HEK293 (cell line): Measurements from ENCODE around the gene LNX1.

Source experiments
- CTCF ChIA-PET: fragments of 350-600 bp; formaldehyde crosslinking; extraction: SDS; loops from one replicate; lab custom pipeline; 2021; ENCODE audit warnings: antibody characterized with exemption; lab: Yijun Ruan, JAX
- POLR2A ChIA-PET: fragments of 300-600 bp; formaldehyde crosslinking; extraction: SDS; loops from one replicate; lab custom pipeline; 2020; ENCODE audit warnings: antibody characterized with exemption, inconsistent platforms; lab: Yijun Ruan, JAX
- H3K27ac ChIP-seq: fragments of 200-500 bp; sonication (Bioruptor generic); 2 replicates; pipeline ENCODE4 v1.5.1; 2014; ENCODE audit warnings: low read depth, low read length, control low read depth, inconsistent platforms; ENCODE audit errors: extremely low read depth
- H3K36me3 ChIP-seq, 2 experiments: fragments of 200-500 bp in 1 of 2; sonication (Bioruptor generic) in 1 of 2; 1 replicate in 1 of 2; 2 replicates in 1 of 2; pipeline ENCODE4 v1.5.1; 2014 to 2017; ENCODE audit warnings: inconsistent platforms in 2 of 2, low read length in 2 of 2; ENCODE audit not compliant: control insufficient read depth in 2 of 2, insufficient read depth in 1 of 2
- H3K4me1 ChIP-seq: fragments of 200-500 bp; sonication (Bioruptor generic); 2 replicates; pipeline ENCODE4 v1.5.1; 2014; ENCODE audit warnings: mild to moderate bottlenecking, low read length, inconsistent platforms; ENCODE audit not compliant: control insufficient read depth, insufficient read depth
- H3K4me3 ChIP-seq: 2 replicates; pipeline ENCODE4 v1.5.1; 2011; ENCODE audit warnings: low read depth, mild to moderate bottlenecking, control low read depth, low read length, moderate library complexity
- H3K9me3 ChIP-seq: fragments of 200-500 bp; sonication (Bioruptor generic); 2 replicates; pipeline ENCODE4 v1.5.1; 2014; ENCODE audit warnings: low read depth, low read length, inconsistent platforms; ENCODE audit not compliant: control insufficient read depth, insufficient read depth
- HOXA7 ChIP-seq: sonication (generic); formaldehyde crosslinking; IDR thresholded peaks from 2 replicates; pipeline ENCODE4 v1.8.1; 2022; ENCODE audit warnings: missing genetic modification reagents, borderline replicate concordance
- KLF1 ChIP-seq: fragments of 450-650 bp; formaldehyde crosslinking; IDR thresholded peaks from 2 replicates; pipeline ENCODE4 v1.5.1; 2016; ENCODE audit warnings: missing biosample characterization, missing genetic modification characterization
- KLF10 ChIP-seq: fragments of 450-650 bp; IDR thresholded peaks from 2 replicates; pipeline ENCODE4 v1.5.1; 2018; ENCODE audit warnings: missing biosample characterization, mild to moderate bottlenecking, missing genetic modification characterization
- PRDM1 ChIP-seq: fragments of 450-650 bp; formaldehyde crosslinking; IDR thresholded peaks from 2 replicates; pipeline ENCODE4; 2016; ENCODE audit warnings: missing biosample characterization, missing genetic modification characterization
- SCRT1 ChIP-seq: fragments of 450-650 bp; formaldehyde crosslinking; IDR thresholded peaks from 2 replicates; pipeline ENCODE4 v1.5.1; 2016; ENCODE audit warnings: missing biosample characterization, missing genetic modification characterization, borderline replicate concordance
- ZFP69B ChIP-seq: fragments of 450-650 bp; formaldehyde crosslinking; IDR thresholded peaks from 2 replicates; pipeline ENCODE4 v1.5.1; 2016; ENCODE audit warnings: missing biosample characterization, missing genetic modification characterization
- ZNF132 ChIP-seq: fragments of 450-650 bp; formaldehyde crosslinking; IDR thresholded peaks from 2 replicates; pipeline ENCODE4 v1.5.1; 2017; ENCODE audit warnings: missing biosample characterization, missing genetic modification characterization, borderline replicate concordance
- ZNF174 ChIP-seq: fragments of 450-650 bp; formaldehyde crosslinking; IDR thresholded peaks from 2 replicates; pipeline ENCODE4 v1.5.0; 2017; ENCODE audit warnings: missing biosample characterization, mild to moderate bottlenecking, missing genetic modification characterization
- ZNF175 ChIP-seq: fragments of 450-650 bp; formaldehyde crosslinking; IDR thresholded peaks from 2 replicates; pipeline ENCODE4 v1.5.1; 2016; ENCODE audit warnings: missing biosample characterization, missing genetic modification characterization
- ZNF223 ChIP-seq: fragments of 450-650 bp; formaldehyde crosslinking; IDR thresholded peaks from 2 replicates; pipeline ENCODE4 v1.5.1; 2016; ENCODE audit warnings: missing biosample characterization, missing genetic modification characterization
- ZNF24 ChIP-seq: fragments of 450-650 bp; formaldehyde crosslinking; IDR thresholded peaks from 2 replicates; pipeline ENCODE4 v1.5.1; 2016; ENCODE audit warnings: missing biosample characterization, missing genetic modification characterization
- ZNF335 ChIP-seq: fragments of 450-650 bp; formaldehyde crosslinking; conservative IDR thresholded peaks from 2 replicates; pipeline ENCODE4 v1.5.1; 2016; ENCODE audit warnings: missing biosample characterization, missing genetic modification characterization
- ZNF366 ChIP-seq: fragments of 450-650 bp; formaldehyde crosslinking; conservative IDR thresholded peaks from 2 replicates; pipeline ENCODE4 v1.5.1; 2016; ENCODE audit warnings: missing biosample characterization, missing genetic modification characterization
- ZNF510 ChIP-seq: fragments of 450-650 bp; formaldehyde crosslinking; IDR thresholded peaks from 2 replicates; pipeline ENCODE4 v1.5.1; 2018; ENCODE audit warnings: mild to moderate bottlenecking, missing genetic modification characterization, missing biosample characterization; ENCODE audit not compliant: insufficient replicate concordance
- ZNF521 ChIP-seq: fragments of 450-650 bp; formaldehyde crosslinking; IDR thresholded peaks from 2 replicates; pipeline ENCODE4 v1.5.1; 2017; ENCODE audit warnings: missing biosample characterization, mild to moderate bottlenecking, missing genetic modification characterization
- ZNF544 ChIP-seq: fragments of 450-650 bp; formaldehyde crosslinking; IDR thresholded peaks from 2 replicates; pipeline ENCODE4 v1.5.0; 2017; ENCODE audit warnings: missing biosample characterization, missing genetic modification characterization
- ZNF548 ChIP-seq: fragments of 450-650 bp; formaldehyde crosslinking; IDR thresholded peaks from 2 replicates; pipeline ENCODE4 v1.5.1; 2016; ENCODE audit warnings: missing biosample characterization, missing genetic modification characterization
- ZNF555 ChIP-seq: fragments of 450-650 bp; formaldehyde crosslinking; conservative IDR thresholded peaks from 2 replicates; pipeline ENCODE4 v1.5.1; 2017; ENCODE audit warnings: missing biosample characterization, mild to moderate bottlenecking, missing genetic modification characterization, inconsistent platforms
- ZNF629 ChIP-seq: fragments of 450-650 bp; formaldehyde crosslinking; IDR thresholded peaks from 2 replicates; pipeline ENCODE4 v1.5.1; 2017; ENCODE audit warnings: missing biosample characterization, missing genetic modification characterization
- ZNF660 ChIP-seq: fragments of 450-650 bp; IDR thresholded peaks from 2 replicates; pipeline ENCODE4 v1.5.1; 2018; ENCODE audit warnings: missing biosample characterization, mild to moderate bottlenecking, missing genetic modification characterization
- ZNF701 ChIP-seq: fragments of 450-650 bp; formaldehyde crosslinking; IDR thresholded peaks from 2 replicates; pipeline ENCODE4 v1.5.1; 2016; ENCODE audit warnings: missing biosample characterization, missing genetic modification characterization
- ZNF704 ChIP-seq: fragments of 450-650 bp; formaldehyde crosslinking; IDR thresholded peaks from 2 replicates; pipeline ENCODE4 v1.5.1; 2016; ENCODE audit warnings: missing biosample characterization, missing genetic modification characterization
- ZNF792 ChIP-seq: fragments of 450-650 bp; formaldehyde crosslinking; IDR thresholded peaks from 2 replicates; pipeline ENCODE4 v1.5.1; 2016; ENCODE audit warnings: missing biosample characterization, missing genetic modification characterization
- TF ChIP-seq, protein P1 (sequence below): fragments of 450-650 bp; formaldehyde crosslinking; IDR thresholded peaks from 2 replicates; pipeline ENCODE4 v1.5.1; 2017; ENCODE audit warnings: missing biosample characterization, missing genetic modification characterization
- TF ChIP-seq, protein P2 (sequence below): fragments of 450-650 bp; formaldehyde crosslinking; IDR thresholded peaks from 2 replicates; pipeline ENCODE4; 2016; ENCODE audit warnings: missing biosample characterization, missing genetic modification characterization
- TF ChIP-seq, protein P3 (sequence below): fragments of 450-650 bp; formaldehyde crosslinking; IDR thresholded peaks from 2 replicates; pipeline ENCODE4 v1.5.1; 2016; ENCODE audit warnings: missing biosample characterization, missing genetic modification characterization, borderline replicate concordance
- TF ChIP-seq, protein P4 (sequence below): fragments of 450-650 bp; formaldehyde crosslinking; IDR thresholded peaks from 2 replicates; pipeline ENCODE4 v1.5.1; 2016; ENCODE audit warnings: missing biosample characterization, missing genetic modification characterization

LNX1 gene

GRCh38 chr4:53422367-53422766 lies 168.9 kb downstream of the LNX1 start (continued):
- TF ChIP-seq, protein P1, sequence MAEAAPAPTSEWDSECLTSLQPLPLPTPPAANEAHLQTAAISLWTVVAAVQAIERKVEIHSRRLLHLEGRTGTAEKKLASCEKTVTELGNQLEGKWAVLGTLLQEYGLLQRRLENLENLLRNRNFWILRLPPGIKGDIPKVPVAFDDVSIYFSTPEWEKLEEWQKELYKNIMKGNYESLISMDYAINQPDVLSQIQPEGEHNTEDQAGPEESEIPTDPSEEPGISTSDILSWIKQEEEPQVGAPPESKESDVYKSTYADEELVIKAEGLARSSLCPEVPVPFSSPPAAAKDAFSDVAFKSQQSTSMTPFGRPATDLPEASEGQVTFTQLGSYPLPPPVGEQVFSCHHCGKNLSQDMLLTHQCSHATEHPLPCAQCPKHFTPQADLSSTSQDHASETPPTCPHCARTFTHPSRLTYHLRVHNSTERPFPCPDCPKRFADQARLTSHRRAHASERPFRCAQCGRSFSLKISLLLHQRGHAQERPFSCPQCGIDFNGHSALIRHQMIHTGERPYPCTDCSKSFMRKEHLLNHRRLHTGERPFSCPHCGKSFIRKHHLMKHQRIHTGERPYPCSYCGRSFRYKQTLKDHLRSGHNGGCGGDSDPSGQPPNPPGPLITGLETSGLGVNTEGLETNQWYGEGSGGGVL (tag by site-specific recombination), result no peak
- no peak for TF ChIP-seq ZNF366
- no peak for TF ChIP-seq ZNF544
- TF ChIP-seq ZNF555, result no peak
- no peak for TF ChIP-seq ZNF174
- no peak for TF ChIP-seq ZNF510 (tag by site-specific recombination)
- no peak for TF ChIP-seq ZNF24 (tag by site-specific recombination)
- TF ChIP-seq, all 188 proteins: peak for 0

DNA sequence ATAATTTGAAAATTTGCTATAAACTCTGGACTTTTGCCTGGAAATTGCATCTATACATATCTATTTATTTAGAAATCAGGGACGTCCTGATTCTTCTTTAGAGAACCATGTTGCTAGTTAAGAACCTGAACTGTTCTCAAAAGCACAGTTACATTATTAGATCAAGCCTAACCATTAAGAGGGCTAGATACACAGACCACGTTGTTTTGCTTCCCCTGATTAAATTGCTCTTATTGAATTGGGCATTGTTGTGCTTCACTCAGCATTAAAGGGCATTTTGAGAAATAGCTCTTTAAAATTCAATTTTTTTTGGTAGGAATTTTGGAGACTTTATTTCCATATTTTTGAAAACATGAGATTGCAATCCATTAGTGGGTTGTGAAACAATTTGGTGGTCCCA lies 169.5 kb downstream of the LNX1 start:
- POLR2A ChIA-PET, result no interaction called here
- H3K4me1 ChIP-seq, result no peaks in the 10 kb centered on the region
- H3K9me3 ChIP-seq, result no peaks in the 10 kb centered on the region
- no peak overlapping the region for H3K27ac ChIP-seq
- H3K4me3 ChIP-seq, result no peak overlapping the region
- CTCF ChIA-PET, result no interaction called here
- peaks cover 0 to 3% of the 10 kb centered on the region in 2 experiments; a peak in 2 of 3 replicates for H3K36me3 ChIP-seq
- TF ChIP-seq HOXA7 (CRISPR knock-in tag) (no peak), KLF10 (tag by site-specific recombination) (no peak), PRDM1 (no peak), ZNF548 (tag by site-specific recombination) (no peak), SCRT1 (tag by site-specific recombination) (no peak), ZNF629 (no peak), ZNF701 (tag by site-specific recombination) (no peak), ZNF555 (no peak), KLF1 (tag by site-specific recombination) (no peak), ZNF175 (tag by site-specific recombination) (no peak), ZNF660 (tag by site-specific recombination) (no peak), ZFP69B (no peak), ZNF335 (tag by site-specific recombination) (no peak), ZNF792 (no peak), ZNF132 (tag by site-specific recombination) (no peak)
- TF ChIP-seq, protein P2, sequence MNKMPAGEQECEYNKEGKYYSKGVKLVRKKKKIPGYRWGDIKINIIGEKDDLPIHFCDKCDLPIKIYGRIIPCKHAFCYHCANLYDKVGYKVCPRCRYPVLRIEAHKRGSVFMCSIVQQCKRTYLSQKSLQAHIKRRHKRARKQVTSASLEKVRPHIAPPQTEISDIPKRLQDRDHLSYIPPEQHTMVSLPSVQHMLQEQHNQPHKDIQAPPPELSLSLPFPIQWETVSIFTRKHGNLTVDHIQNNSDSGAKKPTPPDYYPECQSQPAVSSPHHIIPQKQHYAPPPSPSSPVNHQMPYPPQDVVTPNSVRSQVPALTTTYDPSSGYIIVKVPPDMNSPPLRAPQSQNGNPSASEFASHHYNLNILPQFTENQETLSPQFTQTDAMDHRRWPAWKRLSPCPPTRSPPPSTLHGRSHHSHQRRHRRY, result no peak
- TF ChIP-seq, protein P3, sequence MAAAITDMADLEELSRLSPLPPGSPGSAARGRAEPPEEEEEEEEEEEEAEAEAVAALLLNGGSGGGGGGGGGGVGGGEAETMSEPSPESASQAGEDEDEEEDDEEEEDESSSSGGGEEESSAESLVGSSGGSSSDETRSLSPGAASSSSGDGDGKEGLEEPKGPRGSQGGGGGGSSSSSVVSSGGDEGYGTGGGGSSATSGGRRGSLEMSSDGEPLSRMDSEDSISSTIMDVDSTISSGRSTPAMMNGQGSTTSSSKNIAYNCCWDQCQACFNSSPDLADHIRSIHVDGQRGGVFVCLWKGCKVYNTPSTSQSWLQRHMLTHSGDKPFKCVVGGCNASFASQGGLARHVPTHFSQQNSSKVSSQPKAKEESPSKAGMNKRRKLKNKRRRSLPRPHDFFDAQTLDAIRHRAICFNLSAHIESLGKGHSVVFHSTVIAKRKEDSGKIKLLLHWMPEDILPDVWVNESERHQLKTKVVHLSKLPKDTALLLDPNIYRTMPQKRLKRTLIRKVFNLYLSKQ (tag by site-specific recombination), result no peak

DNA sequence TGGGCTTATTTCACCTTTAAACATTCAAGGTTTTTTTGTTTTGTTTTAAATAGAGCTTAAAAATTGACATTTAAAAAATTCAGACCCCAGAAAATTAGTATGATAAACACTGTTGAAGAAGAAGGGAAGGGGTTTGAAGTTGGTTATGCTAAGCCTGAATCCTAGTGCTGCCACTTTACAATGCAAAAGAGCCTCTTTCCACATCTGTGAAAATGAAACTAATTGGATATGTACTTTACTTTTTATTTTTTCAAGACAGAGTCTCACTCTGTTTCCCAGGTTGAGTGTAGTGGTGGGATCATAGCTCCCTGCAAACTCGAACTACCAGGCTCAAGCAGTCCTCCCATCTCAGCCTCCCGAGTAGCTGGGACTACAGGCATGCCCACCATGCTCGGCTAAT lies 172.1 kb downstream of the LNX1 start:
- POLR2A ChIA-PET, result no interaction called here
- TF ChIP-seq, protein P4, sequence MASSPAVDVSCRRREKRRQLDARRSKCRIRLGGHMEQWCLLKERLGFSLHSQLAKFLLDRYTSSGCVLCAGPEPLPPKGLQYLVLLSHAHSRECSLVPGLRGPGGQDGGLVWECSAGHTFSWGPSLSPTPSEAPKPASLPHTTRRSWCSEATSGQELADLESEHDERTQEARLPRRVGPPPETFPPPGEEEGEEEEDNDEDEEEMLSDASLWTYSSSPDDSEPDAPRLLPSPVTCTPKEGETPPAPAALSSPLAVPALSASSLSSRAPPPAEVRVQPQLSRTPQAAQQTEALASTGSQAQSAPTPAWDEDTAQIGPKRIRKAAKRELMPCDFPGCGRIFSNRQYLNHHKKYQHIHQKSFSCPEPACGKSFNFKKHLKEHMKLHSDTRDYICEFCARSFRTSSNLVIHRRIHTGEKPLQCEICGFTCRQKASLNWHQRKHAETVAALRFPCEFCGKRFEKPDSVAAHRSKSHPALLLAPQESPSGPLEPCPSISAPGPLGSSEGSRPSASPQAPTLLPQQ, result no peak
- TF ChIP-seq ZNF223 (tag by site-specific recombination) (no peak), ZNF704 (tag by site-specific recombination) (no peak), ZNF521 (tag by site-specific recombination) (no peak)
- TF ChIP-seq, protein P3 (tag by site-specific recombination), result no peak

More for the DNA sequence above, 172.1 kb downstream of the LNX1 start:
- Histone ChIP-seq H3K9me3 (no peaks in the 10 kb centered on the region), H3K4me3 (no peak overlapping the region), H3K36me3 (peaks cover 0 to 15% of the 10 kb centered on the region in 2 experiments; a peak in 2 of 3 replicates), H3K27ac (no peak overlapping the region), H3K4me1 (no peaks in the 10 kb centered on the region)
- CTCF ChIA-PET, result no interaction called here
